T-helper 1 cell (primary cell): ENCODE measurements around the gene NACA2.
"Not testable (repeated sequence)": the region's sequence is repeated elsewhere in the genome, so short reads cannot be mapped to it uniquely, and the experiment has no call there.

Source experiments
- DNase-seq, 5 donors: peaks; one replicate each; pipeline ENCODE4 v3.0.0-alpha.2; 2012 to 2020
- total RNA-seq, 4 donors: gene quantifications; one replicate each; lab custom pipeline; 2026; lab: John Stamatoyannopoulos, UW

NACA2 gene
- 2.1 to 6.5 (median 3.1) reads per million in 4 donors for total RNA-seq

DNA sequence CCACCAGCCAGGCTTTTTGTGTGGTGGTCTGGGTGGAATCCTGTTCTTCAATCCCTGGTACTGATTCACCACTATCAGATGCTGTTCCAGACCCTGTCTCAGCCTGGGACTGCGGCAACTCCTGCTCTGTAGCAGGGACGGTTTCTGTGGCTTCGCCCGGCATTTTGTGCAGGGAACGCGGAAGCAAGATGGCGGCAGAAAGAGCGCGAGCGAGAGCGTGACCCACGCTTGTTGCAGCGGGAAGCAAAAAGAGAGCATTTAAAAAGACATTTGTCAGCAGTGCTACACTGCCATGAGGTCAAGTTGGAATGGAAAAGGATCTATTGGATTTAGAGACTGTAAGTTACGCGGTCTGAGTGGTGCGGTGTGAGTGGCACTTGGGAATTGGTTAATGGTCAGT is at the start of gene NACA2:
Gene NACA2 (minus strand): TSS at position 202 of the 400 bp plus-strand sequence. CDS start 39 bp downstream, at position 163.
- no peak for DNase-seq

- DNase-seq = no peak
Observed at GRCh38 chr17:61639818-61640217, 48.8 kb upstream of the NACA2 start.

- no peak for DNase-seq
Observed at GRCh38 chr17:61638087-61638486, 47.1 kb upstream of the NACA2 start.

- DNase-seq = peak in 4 of 5 donors; percentile 14 to 41 (median 28)
Observed at GRCh38 chr17:61635913-61636432, 45.0 kb upstream of the NACA2 start.

GRCh38 chr17:61634942-61635538 is 44.0 kb upstream of the NACA2 start:
- DNase-seq = no peak

DNA sequence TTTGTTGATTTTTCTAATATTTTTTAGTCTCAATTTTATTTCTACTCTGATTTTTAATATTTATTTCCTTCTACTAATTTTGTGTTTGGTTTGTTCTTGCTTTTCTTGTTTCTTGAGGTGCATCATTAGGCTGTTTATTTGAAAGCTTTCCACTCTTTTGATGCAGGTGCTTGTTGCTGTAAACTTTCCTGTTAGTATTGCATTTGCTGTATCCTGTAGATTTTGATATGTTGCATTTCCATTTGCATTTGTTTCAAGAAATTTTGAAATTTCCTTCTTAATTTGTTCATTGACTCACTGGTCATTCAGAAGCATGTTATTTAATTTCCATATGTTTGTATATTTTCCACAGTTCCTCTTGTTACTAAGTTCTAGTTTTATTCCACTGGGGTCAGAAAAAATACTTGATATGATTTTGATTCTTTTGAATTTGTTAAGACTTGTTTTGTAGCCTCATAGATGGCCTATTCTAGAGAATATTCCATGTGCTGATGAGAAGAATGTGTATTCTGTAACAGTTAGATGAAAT is 43.1 kb upstream of the NACA2 start:
- DNase-seq = no peak

GRCh38 chr17:61632826-61633225 is 41.8 kb upstream of the NACA2 start:
- no peak for DNase-seq

GRCh38 chr17:61631800-61632199 is 40.8 kb upstream of the NACA2 start:
- no peak for DNase-seq

GRCh38 chr17:61628158-61628557 is 37.1 kb upstream of the NACA2 start:
- not testable (repeated sequence) for DNase-seq

DNA sequence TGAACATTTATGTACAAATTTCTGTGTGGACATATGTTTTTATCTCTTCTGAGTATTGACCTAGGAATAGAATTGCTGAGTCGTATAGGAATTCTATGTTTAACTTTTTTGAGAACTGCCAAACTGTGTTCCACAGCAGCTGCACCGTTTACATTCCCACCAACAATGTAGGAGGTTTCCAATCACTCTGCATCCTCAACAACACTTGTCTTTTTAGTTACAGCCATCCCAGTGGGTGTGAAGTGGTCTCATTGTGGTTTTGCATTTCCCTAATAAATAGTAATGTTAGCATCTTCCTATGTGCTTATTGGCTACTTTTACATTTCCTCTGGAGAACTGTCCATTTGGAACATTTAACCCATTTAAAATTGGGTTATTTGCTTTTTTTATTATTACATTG is 36.6 kb upstream of the NACA2 start:
- no peak for DNase-seq

- no peak for DNase-seq
Observed at GRCh38 chr17:61627125-61627524, 36.1 kb upstream of the NACA2 start.

GRCh38 chr17:61625564-61625963 is 34.5 kb upstream of the NACA2 start:
- no peak for DNase-seq

DNA sequence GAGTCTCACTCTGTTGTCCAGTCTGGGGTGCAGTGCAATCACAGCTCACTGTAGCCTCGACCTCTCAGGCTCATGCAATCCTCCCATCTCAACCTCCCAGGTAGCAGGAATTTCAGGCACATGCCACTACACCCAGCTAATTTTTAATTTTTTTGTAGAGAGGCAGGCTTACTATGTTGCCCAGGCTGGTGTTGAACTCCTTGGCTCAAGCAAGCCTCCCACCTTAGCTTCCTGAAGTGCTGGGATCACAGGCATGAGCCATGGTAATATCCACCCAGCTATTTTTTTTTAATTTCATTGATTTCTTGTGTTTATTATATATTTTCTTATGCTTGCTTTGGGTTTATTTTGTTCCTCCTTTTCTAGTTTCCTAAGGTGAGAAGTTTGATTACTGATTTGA is 33.9 kb upstream of the NACA2 start:
- no peak for DNase-seq

DNA sequence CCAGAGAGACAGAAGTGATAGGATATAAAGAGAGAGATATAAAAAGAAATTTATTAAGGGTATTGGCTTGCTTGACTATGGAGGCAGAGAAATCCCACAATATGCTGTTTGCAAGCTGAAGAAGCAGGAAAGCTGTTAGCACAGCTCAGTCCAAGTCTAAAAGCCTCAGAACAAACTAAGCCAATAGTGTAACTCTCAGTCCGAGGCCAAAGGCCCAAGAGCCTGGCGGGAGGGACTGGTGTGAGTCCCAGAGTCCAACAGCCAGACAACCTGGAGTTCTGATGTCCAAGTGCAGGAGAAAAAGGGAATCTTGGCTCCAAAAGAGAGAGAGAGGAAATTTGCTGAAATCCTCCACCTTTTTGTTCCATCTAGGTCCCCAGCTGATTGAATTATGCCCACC is 30.3 kb upstream of the NACA2 start:
- no peak for DNase-seq

DNA sequence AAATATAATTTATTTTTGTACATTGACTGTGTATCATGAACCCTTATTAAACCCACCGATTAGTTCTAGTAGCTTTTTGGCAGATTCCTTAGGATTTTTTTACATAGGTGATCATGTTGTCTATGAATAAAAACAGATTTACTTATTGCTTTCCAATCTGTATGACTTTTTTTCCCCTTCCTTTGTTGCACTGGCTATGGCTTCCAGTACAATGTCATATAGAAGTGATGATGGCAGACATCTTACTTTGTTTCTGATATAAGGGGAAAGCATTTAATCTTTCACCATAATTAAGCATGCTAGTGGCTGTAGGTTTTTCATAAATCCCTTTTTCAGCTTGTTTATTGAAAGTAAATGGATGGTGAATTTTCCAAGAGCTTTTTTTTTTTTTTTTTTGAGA is 28.9 kb upstream of the NACA2 start:
- DNase-seq = no peak

DNA sequence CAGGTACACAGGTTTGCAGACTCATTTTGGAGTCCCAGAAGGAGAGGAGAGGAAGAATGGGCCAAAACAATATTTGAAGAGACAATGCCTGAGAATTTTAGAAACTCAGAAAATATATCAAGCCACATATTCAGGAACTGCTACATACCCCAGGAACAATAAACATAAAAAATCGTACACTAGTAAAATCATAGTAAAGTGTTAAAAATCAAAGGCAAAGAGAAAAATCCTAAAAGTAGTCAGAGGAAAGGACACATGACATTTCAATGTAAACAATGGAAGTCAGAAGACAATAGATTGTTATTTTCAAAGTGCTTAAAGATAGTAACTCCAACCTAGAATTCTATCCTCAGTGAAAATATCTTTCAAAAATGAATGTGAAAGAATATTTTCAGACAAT is 28.5 kb upstream of the NACA2 start:
- DNase-seq = no peak

DNA sequence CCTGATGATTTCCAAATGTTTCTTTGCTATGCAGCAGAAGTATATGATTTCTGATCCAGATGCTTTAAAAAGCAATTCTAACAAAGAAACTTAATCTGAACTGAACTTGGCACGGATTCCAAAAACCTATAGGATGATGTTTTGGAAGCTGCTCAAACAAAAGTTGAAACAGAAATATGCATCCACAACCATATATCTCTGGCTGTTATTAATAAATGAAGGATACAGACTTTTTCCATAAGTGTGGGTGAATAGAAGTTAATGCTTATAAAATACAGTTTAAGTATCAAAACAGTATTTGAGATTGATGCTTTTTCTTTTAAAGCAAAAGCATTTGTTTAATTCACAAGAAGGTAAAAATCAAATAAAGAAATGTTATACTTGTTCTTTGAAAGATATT is 27.9 kb upstream of the NACA2 start:
- DNase-seq = no peak

GRCh38 chr17:61617330-61617729 is 26.3 kb upstream of the NACA2 start:
- DNase-seq = no peak

- no peak for DNase-seq
Observed at GRCh38 chr17:61616783-61617182, 25.8 kb upstream of the NACA2 start.

DNA sequence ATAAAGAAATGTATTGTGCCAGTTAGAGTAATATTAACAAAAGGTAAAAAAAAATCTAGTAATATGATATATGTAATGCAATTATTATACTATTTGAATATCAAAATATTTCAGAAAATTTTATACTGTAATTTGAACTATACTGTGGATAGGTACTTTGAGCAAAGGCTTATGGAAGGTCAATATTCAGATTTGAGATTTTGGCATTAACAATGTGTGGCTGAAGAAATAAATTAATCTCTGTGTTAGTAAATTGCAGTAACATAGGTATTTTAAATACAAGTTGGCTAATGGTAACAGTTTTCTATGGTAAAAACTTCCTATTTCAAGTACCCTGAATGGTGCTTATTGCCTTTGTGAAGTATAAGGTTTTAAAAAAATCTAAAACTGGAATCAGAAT is 23.2 kb upstream of the NACA2 start:
- no peak for DNase-seq

- DNase-seq = no peak
Observed at GRCh38 chr17:61611323-61611722, 20.3 kb upstream of the NACA2 start.

DNA sequence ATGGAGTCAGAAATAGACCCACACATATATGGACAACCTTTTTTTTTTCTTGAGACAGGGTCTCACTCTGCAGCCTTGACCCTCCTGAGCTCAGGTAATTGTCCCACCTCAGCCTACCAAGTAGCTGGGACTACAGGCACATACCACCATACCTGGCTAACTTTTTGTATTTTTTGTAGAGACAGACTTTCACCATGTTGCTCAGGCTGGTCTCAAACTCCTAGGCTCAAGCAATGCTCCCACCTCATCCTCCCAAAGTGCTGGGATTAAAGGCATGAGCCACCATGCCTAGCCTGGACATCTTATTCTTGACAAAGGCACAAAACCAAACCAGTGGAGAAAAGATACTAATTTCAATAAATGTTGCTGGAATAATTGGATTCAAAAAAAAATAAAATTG is 14.7 kb upstream of the NACA2 start:
- no peak for DNase-seq

DNA sequence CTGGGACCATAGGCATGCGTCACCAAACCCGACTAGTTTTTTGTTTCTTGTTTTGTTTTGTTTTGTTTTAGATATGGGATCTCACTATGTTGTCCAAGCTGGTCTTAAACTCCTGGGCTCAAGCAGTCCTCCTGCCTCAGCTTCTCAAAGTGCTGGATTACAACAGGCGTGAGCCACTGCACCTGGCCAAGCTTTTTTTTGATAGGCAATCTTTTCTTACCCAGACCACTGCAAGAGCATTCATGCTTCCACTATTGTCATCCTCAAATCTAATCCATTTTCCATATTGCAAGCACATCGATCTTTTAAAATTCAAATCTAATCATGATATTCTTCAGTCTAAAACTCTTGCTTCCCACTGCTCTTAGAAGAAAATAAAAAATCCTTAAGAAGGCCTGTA is 10.3 kb upstream of the NACA2 start:
- no peak for DNase-seq

- no peak for DNase-seq
Observed at GRCh38 chr17:61600621-61601020, 9.6 kb upstream of the NACA2 start.

- DNase-seq = no peak
Observed at GRCh38 chr17:61599608-61600007, 8.6 kb upstream of the NACA2 start.
